Panc1 (cell line): ENCODE measurements around the gene WDR33. TPM values are rescaled to one million over a fixed set of nuclear protein-coding genes. Genes with fewer than 3 reads are reported as not detected.

Source experiments
- ATAC-seq: fragments of 200-7000 bp; cut with Tn5 transposase; 2 replicates; pipeline ENCODE4 v1.9.1; 2020; ENCODE audit warnings: mild to moderate bottlenecking, moderate library complexity
- BruUV-seq: library from RNA; stranded (reverse); fragments of 400-500 nt; replicated peaks from 2 replicates; lab custom pipeline; 2021; lab: Mats Ljungman, UMichigan
- CTCF ChIA-PET: fragments of 300-600 bp; sonication (Branson Sonifier 250); formaldehyde crosslinking; loops from one replicate; lab custom pipeline; 2022; ENCODE audit warnings: antibody characterized with exemption; lab: Charles Lee
- POLR2A ChIA-PET: fragments of 300-600 bp; sonication (Branson Sonifier 250); formaldehyde crosslinking; loops from one replicate; lab custom pipeline; 2022; ENCODE audit warnings: antibody characterized with exemption; lab: Charles Lee
- DNase-seq: peaks from one replicate; pipeline ENCODE4 v3.0.0-alpha.2; 2010; ENCODE audit warnings: low read depth, low spot score
- H3K27ac ChIP-seq: 2 replicates; pipeline ENCODE4 v1.5.1; 2011; ENCODE audit warnings: mild to moderate bottlenecking, low read length, inconsistent platforms
- H3K27me3 ChIP-seq: fragments of 200-500 bp; sonication (Bioruptor generic); 2 replicates; pipeline ENCODE4 v1.6.0; 2014; ENCODE audit warnings: low read length, inconsistent platforms; ENCODE audit not compliant: control insufficient read depth, insufficient read depth
- H3K36me3 ChIP-seq: fragments of 200-500 bp; sonication (Bioruptor generic); 2 replicates; pipeline ENCODE4 v1.5.1; 2014; ENCODE audit warnings: inconsistent platforms, mild to moderate bottlenecking, low read length, moderate library complexity; ENCODE audit not compliant: control insufficient read depth, insufficient read depth
- H3K4me1 ChIP-seq: 2 replicates; pipeline ENCODE4 v1.5.1; 2011; ENCODE audit warnings: inconsistent platforms, mild to moderate bottlenecking, low read length, moderate library complexity; ENCODE audit not compliant: control insufficient read depth, insufficient read depth
- H3K4me3 ChIP-seq, 2 experiments: 2 replicates each; pipeline ENCODE4 v1.5.1; 2011 to 2012; ENCODE audit warnings: low read depth in 2 of 2, low read length in 2 of 2, mild to moderate bottlenecking in 2 of 2, inconsistent platforms in 1 of 2, moderate library complexity in 1 of 2
- H3K9me3 ChIP-seq: fragments of 200-500 bp; sonication (Bioruptor generic); 2 replicates; pipeline ENCODE4 v1.5.1; 2014; ENCODE audit warnings: low read depth, mild to moderate bottlenecking, inconsistent platforms, low read length, moderate library complexity; ENCODE audit not compliant: control insufficient read depth, insufficient read depth
- CTCF ChIP-seq: fragments of 450-650 bp; IDR thresholded peaks from 2 replicates; pipeline ENCODE4 v1.5.1; 2017; ENCODE audit warnings: mild to moderate bottlenecking
- POLR2AphosphoS5 ChIP-seq: IDR thresholded peaks from 2 replicates; pipeline ENCODE4 v1.6.1; 2012; ENCODE audit warnings: mild to moderate bottlenecking, low read depth, low read length, moderate library complexity
- SIN3A ChIP-seq: IDR thresholded peaks from 2 replicates; pipeline ENCODE4 v1.6.1; 2012; ENCODE audit warnings: low read depth, mild to moderate bottlenecking, low read length, moderate library complexity, borderline replicate concordance; ENCODE audit not compliant: insufficient read depth
- TCF7L2 ChIP-seq: IDR thresholded peaks from 2 replicates; pipeline ENCODE4 v1.6.1; 2011; ENCODE audit warnings: mild to moderate bottlenecking, low read depth, low read length, inconsistent platforms
- in situ Hi-C: cut with HindIII; loops from 2 replicates; pipeline ENCODE4 v1.10.0; 2016; ENCODE audit warnings: low sequenced_read_pairs, low pct_unique_long_range_greater_than_20kb
- intact Hi-C: fragments of 100-400 bp; cut with micrococcal nuclease; formaldehyde crosslinking; loops from one replicate; pipeline ENCODE4 v1.10.0; 2022; ENCODE audit not compliant: unreplicated experiment
- total RNA-seq: library from RNA; stranded (reverse); gene quantifications from one replicate; pipeline ENCODE4 v1.2.1, GENCODE V29; 2021; ENCODE audit not compliant: unreplicated experiment
- TF ChIP-seq, protein P1 (sequence below), 2 experiments: IDR thresholded peaks; 2 replicates each; pipeline ENCODE4 v1.6.1; 2011 to 2012; ENCODE audit warnings: low read depth in 2 of 2, control low read depth in 1 of 2, low read length in 1 of 2, mild to moderate bottlenecking in 1 of 2, moderate library complexity in 1 of 2; ENCODE audit not compliant: insufficient read depth in 1 of 2

The WDR33 gene
- total RNA-seq, 1 experiment from 2014 or later = 63.7 TPM

DNA sequence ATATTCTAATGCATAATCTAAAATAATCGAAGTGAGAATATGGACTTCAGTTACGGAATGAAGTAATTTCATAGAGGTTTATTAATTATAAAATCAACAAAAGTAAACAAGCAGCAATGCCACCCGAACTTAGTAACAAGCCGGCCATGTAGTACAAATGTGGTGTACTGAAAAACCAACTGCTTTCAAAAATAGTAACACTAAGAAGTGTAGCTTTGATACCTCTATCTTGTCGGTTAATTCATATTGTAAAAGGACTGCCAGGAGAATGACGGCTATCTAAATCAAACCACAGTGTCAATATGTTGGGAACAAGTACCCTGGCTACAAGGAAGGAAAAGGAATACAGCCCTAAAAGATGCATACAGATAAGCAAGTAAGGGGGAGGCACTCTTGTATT lies 48.5 kb downstream of the WDR33 start:
- TF ChIP-seq CTCF (no peak), SIN3A (no peak), POLR2AphosphoS5 (no peak), TCF7L2 (no peak)
- TF ChIP-seq, protein P1, sequence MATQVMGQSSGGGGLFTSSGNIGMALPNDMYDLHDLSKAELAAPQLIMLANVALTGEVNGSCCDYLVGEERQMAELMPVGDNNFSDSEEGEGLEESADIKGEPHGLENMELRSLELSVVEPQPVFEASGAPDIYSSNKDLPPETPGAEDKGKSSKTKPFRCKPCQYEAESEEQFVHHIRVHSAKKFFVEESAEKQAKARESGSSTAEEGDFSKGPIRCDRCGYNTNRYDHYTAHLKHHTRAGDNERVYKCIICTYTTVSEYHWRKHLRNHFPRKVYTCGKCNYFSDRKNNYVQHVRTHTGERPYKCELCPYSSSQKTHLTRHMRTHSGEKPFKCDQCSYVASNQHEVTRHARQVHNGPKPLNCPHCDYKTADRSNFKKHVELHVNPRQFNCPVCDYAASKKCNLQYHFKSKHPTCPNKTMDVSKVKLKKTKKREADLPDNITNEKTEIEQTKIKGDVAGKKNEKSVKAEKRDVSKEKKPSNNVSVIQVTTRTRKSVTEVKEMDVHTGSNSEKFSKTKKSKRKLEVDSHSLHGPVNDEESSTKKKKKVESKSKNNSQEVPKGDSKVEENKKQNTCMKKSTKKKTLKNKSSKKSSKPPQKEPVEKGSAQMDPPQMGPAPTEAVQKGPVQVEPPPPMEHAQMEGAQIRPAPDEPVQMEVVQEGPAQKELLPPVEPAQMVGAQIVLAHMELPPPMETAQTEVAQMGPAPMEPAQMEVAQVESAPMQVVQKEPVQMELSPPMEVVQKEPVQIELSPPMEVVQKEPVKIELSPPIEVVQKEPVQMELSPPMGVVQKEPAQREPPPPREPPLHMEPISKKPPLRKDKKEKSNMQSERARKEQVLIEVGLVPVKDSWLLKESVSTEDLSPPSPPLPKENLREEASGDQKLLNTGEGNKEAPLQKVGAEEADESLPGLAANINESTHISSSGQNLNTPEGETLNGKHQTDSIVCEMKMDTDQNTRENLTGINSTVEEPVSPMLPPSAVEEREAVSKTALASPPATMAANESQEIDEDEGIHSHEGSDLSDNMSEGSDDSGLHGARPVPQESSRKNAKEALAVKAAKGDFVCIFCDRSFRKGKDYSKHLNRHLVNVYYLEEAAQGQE (IDR thresholded peaks at IDR 0.05; ENCODE audit: insufficient read depth in 1 of 2, low read depth in 2 of 2, low read length in 1 of 2) = no peak
- ChIA-PET POLR2A (no interaction called here), CTCF (no interaction called here)
- H3K27ac ChIP-seq = no peak overlapping the region
- DNase-seq = no peak
- H3K4me3 ChIP-seq = no peak overlapping the region
- H3K27me3 ChIP-seq = no peaks in the 10 kb centered on the region
- intact Hi-C loops (no loop called here), in situ Hi-C loops (no loop called here)
- no peak for ATAC-seq
- H3K4me1 ChIP-seq = no peaks in the 10 kb centered on the region
- peaks cover 34% of the 10 kb centered on the region for H3K36me3 ChIP-seq
- no peaks in the 10 kb centered on the region for H3K9me3 ChIP-seq
- BruUV-seq = no TSS peak

GRCh38 chr2:127759931-127760330 lies 51.0 kb downstream of the WDR33 start:
- DNase-seq (no peak), ATAC-seq (no peak)
- intact Hi-C loops (no loop called here), in situ Hi-C loops (no loop called here)
- no peak overlapping the region for H3K27ac ChIP-seq
- ChIA-PET CTCF (no interaction called here), POLR2A (no interaction called here)
- H3K4me3 ChIP-seq = no peak overlapping the region
- TF ChIP-seq CTCF (no peak), SIN3A (no peak)
- TF ChIP-seq, protein P1 (IDR thresholded peaks at IDR 0.05; ENCODE audit: insufficient read depth in 1 of 2, low read depth in 2 of 2, low read length in 1 of 2) = no peak
- no peaks in the 10 kb centered on the region for H3K27me3 ChIP-seq
- H3K36me3 ChIP-seq = peaks cover 24% of the 10 kb centered on the region
- no peaks in the 10 kb centered on the region for H3K4me1 ChIP-seq
- no peaks in the 10 kb centered on the region for H3K9me3 ChIP-seq
- no TSS peak for BruUV-seq
